Measurements from ENCODE around the gene HS3ST5.

Gene HS3ST5

GRCh38 chr6:114009192-114009591 lies 333.6 kb downstream of the HS3ST5 start:
- DNase-seq (ENCODE audit: extremely low read depth in 1 of 2, low read depth in 1 of 2): no peak

GRCh38 chr6:114008331-114008730 lies 334.5 kb downstream of the HS3ST5 start:
- no peak for DNase-seq (ENCODE audit: extremely low read depth in 1 of 2, low read depth in 1 of 2)

DNA sequence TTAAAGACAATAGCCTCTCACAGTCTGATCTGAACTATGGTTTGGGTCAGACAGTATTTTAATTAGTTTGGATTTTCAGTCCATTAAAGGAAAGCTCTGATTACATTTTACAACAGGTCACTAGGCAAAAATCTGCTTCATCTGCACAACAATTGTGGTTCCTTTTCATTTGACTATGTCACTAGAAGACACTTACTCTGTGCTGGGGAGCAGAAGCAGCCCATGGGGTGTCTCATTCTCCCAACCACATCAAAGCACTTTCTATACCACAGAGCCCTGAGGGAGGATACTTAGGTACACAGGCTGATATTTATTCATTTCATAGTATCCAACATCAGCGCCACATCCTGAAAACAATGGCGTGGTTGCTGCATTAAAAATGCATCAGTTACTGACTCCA lies 335.3 kb downstream of the HS3ST5 start:
- no peak for DNase-seq (ENCODE audit: extremely low read depth in 1 of 2, low read depth in 1 of 2)
